ENCODE results near the gene ATP8B4. TPM values are rescaled to one million over a fixed set of nuclear protein-coding genes. Genes with fewer than 3 reads are reported as not detected.

The ATP8B4 gene
- polyA plus RNA-seq, 1 donor (not counting 4 experiments of a cell fraction or from before 2014, with no cell fraction given): 0.05 TPM

GRCh38 chr15:49887659-49888322 lies 231.2 kb downstream of the ATP8B4 start:
- H3K27me3 ChIP-seq (ENCODE audit: control insufficient read depth, extremely low read depth, insufficient read depth, low read length): no peaks in the 10 kb centered on the region
- no peaks in the 10 kb centered on the region for H3K9me1 ChIP-seq (ENCODE audit: control insufficient read depth, extremely low read depth, insufficient read depth, low read length)
- dilution Hi-C loops (cut with MboI; ENCODE audit: extremely low pct_ligation_motif_present, low sequenced_read_pairs): no loop called here
- H2AFZ ChIP-seq (ENCODE audit: control insufficient read depth, low read length): no peak overlapping the region
- H4K20me1 ChIP-seq (ENCODE audit: control insufficient read depth, extremely low read depth, insufficient read depth, low read length): no peaks in the 10 kb centered on the region
- H3K4me1 ChIP-seq (ENCODE audit: control insufficient read depth, extremely low read depth, insufficient read depth, low read length): no peaks in the 10 kb centered on the region
- no peak overlapping the region for H3K27ac ChIP-seq (ENCODE audit: control insufficient read depth, insufficient read depth, low read length)
- TF ChIP-seq EZH2 (IDR thresholded peaks at IDR 0.05; ENCODE audit: low read length) (no peak), CTCF (optimal IDR thresholded peaks at IDR 0.05 in 1 of 3, IDR thresholded peaks at IDR 0.05 in 1 of 3, conservative IDR thresholded peaks at IDR 0.05 in 1 of 3; ENCODE audit: extremely low read depth in 1 of 3, insufficient read depth in 2 of 3, low read length in 3 of 3) (no peak)
- FAIRE-seq (no peak), DNase-seq (ENCODE audit: low read depth, low spot score) (no peak)
- H3K9me3 ChIP-seq (ENCODE audit: control insufficient read depth, low read depth, low read length): no peaks in the 10 kb centered on the region
- no peak overlapping the region for H3K4me3 ChIP-seq (ENCODE audit: control insufficient read depth in 2 of 3, extremely low read depth in 1 of 3, insufficient read depth in 2 of 3, low read depth in 1 of 3, low read length in 3 of 3)
- no peaks in the 10 kb centered on the region for H3K36me3 ChIP-seq (ENCODE audit: control insufficient read depth in 2 of 2, extremely low read depth in 1 of 2, insufficient read depth in 2 of 2, low read length in 2 of 2)
- H3K9ac ChIP-seq (ENCODE audit: control insufficient read depth, extremely low read depth, insufficient read depth, low read length): no peak overlapping the region
- no peaks in the 10 kb centered on the region for H3K79me2 ChIP-seq (ENCODE audit: control insufficient read depth, insufficient read depth, low read length)
- no peak overlapping the region for H3K4me2 ChIP-seq (ENCODE audit: control insufficient read depth, extremely low read depth, insufficient read depth, low read depth, low read length)

- Histone ChIP-seq H2AFZ (ENCODE audit: control insufficient read depth, low read length) (no peak overlapping the region), H4K20me1 (ENCODE audit: control insufficient read depth, extremely low read depth, insufficient read depth, low read length) (no peaks in the 10 kb centered on the region), H3K79me2 (ENCODE audit: control insufficient read depth, insufficient read depth, low read length) (no peaks in the 10 kb centered on the region), H3K27ac (ENCODE audit: control insufficient read depth, insufficient read depth, low read length) (no peak overlapping the region), H3K9me1 (ENCODE audit: control insufficient read depth, extremely low read depth, insufficient read depth, low read length) (no peaks in the 10 kb centered on the region), H3K9me3 (ENCODE audit: control insufficient read depth, low read depth, low read length) (no peaks in the 10 kb centered on the region), H3K9ac (ENCODE audit: control insufficient read depth, extremely low read depth, insufficient read depth, low read length) (no peak overlapping the region), H3K4me2 (ENCODE audit: control insufficient read depth, extremely low read depth, insufficient read depth, low read depth, low read length) (no peak overlapping the region), H3K27me3 (ENCODE audit: control insufficient read depth, extremely low read depth, insufficient read depth, low read length) (no peaks in the 10 kb centered on the region), H3K36me3 (ENCODE audit: control insufficient read depth in 2 of 2, extremely low read depth in 1 of 2, insufficient read depth in 2 of 2, low read length in 2 of 2) (no peaks in the 10 kb centered on the region), H3K4me1 (ENCODE audit: control insufficient read depth, extremely low read depth, insufficient read depth, low read length) (no peaks in the 10 kb centered on the region), H3K4me3 (ENCODE audit: control insufficient read depth in 2 of 3, extremely low read depth in 1 of 3, insufficient read depth in 2 of 3, low read depth in 1 of 3, low read length in 3 of 3) (no peak overlapping the region)
- TF ChIP-seq CTCF (optimal IDR thresholded peaks at IDR 0.05 in 1 of 3, IDR thresholded peaks at IDR 0.05 in 1 of 3, conservative IDR thresholded peaks at IDR 0.05 in 1 of 3; ENCODE audit: extremely low read depth in 1 of 3, insufficient read depth in 2 of 3, low read length in 3 of 3): no peak
- TF ChIP-seq EZH2 (IDR thresholded peaks at IDR 0.05; ENCODE audit: low read length): no peak
- FAIRE-seq (no peak), DNase-seq (ENCODE audit: low read depth, low spot score) (no peak)
- dilution Hi-C loops (cut with MboI; ENCODE audit: extremely low pct_ligation_motif_present, low sequenced_read_pairs): no loop called here
These were observed 235.9 kb downstream of the ATP8B4 start for GRCh38 chr15:49883121-49883520.
